AG04450 (cell line): ENCODE data around the gene DYRK2. TPM values are rescaled to one million over a fixed set of nuclear protein-coding genes. Genes with fewer than 3 reads are reported as not detected.

Experiments used
- CTCF ChIA-PET: fragments of 300-600, 350-600 bp; formaldehyde crosslinking; extraction: SDS; loops from one replicate; lab custom pipeline; 2022; ENCODE audit warnings: antibody characterized with exemption, inconsistent platforms; lab: Charles Lee
- POLR2A ChIA-PET: fragments of 350-600 bp; formaldehyde crosslinking; extraction: SDS; loops from one replicate; lab custom pipeline; 2021; ENCODE audit warnings: antibody characterized with exemption, inconsistent platforms; lab: Yijun Ruan, JAX
- DNase-seq: peaks from one replicate; pipeline ENCODE4 v3.0.0-alpha.2; 2011; ENCODE audit warnings: low read depth, low spot score
- H3K27ac ChIP-seq: one replicate; pipeline ENCODE4 v1.5.1; 2012; ENCODE audit warnings: low read depth, low read length, control low read depth
- H3K27me3 ChIP-seq: one replicate; pipeline ENCODE4 v1.6.0; 2012; ENCODE audit warnings: low read length; ENCODE audit not compliant: control insufficient read depth, insufficient read depth
- H3K4me3 ChIP-seq: 2 replicates; pipeline ENCODE4 v1.5.1; 2011; ENCODE audit warnings: mild to moderate bottlenecking, low read depth, low read length, control low read depth
- H3K9me3 ChIP-seq: 2 replicates; pipeline ENCODE4 v1.5.1; 2012; ENCODE audit warnings: low read length; ENCODE audit not compliant: control insufficient read depth, insufficient read depth
- CTCF ChIP-seq: IDR thresholded peaks from 2 replicates; pipeline ENCODE4 v1.5.1; 2011; ENCODE audit warnings: low read depth, low read length, control low read depth, inconsistent platforms
- polyA plus RNA-seq: library from polyadenylated mRNA; depleted of rRNA; stranded (reverse); fragments of >200 nt; gene quantifications from 2 replicates; pipeline ENCODE4 v1.2.3, GENCODE V29; 2011

The DYRK2 gene
- polyA plus RNA-seq, 1 experiment: 15.3 TPM

GRCh38 chr12:67633024-67633610 lies 15.4 kb upstream of the DYRK2 start:
- CTCF ChIA-PET: interaction anchor here (0.6 to 1.9 kb wide), 4 partner anchors 15 to 310 kb away, joined by 3 to 7 read pairs (median 4); partner anchors contain the start of gene DYRK2

GRCh38 chr12:67633708-67634107 lies 14.8 kb upstream of the DYRK2 start:
- ChIA-PET POLR2A (no interaction called here), CTCF (interaction anchor here (0.6 to 1.9 kb wide), 4 partner anchors 14 to 309 kb away, joined by 3 to 7 read pairs (median 4); partner anchors contain the start of gene DYRK2)
- Histone ChIP-seq H3K27me3 (no peaks in the 10 kb centered on the region), H3K27ac (no peak overlapping the region), H3K9me3 (no peaks in the 10 kb centered on the region), H3K4me3 (no peak overlapping the region)
- TF ChIP-seq CTCF: no peak
- DNase-seq: no peak

More at GRCh38 chr12:67633024-67633610, 15.4 kb upstream of the DYRK2 start:
- no peak for TF ChIP-seq CTCF
- no peaks in the 10 kb centered on the region for H3K27me3 ChIP-seq
- no peak overlapping the region for H3K4me3 ChIP-seq
- H3K9me3 ChIP-seq: no peaks in the 10 kb centered on the region
- H3K27ac ChIP-seq: no peak overlapping the region
- DNase-seq: no peak
- POLR2A ChIA-PET: no interaction called here

GRCh38 chr12:67634303-67634761 lies 14.2 kb upstream of the DYRK2 start:
- TF ChIP-seq CTCF: no peak
- no peaks in the 10 kb centered on the region for H3K9me3 ChIP-seq
- no peak overlapping the region for H3K27ac ChIP-seq
- DNase-seq: no peak
- H3K27me3 ChIP-seq: no peaks in the 10 kb centered on the region
- no peak overlapping the region for H3K4me3 ChIP-seq
- CTCF ChIA-PET: interaction anchor here (1.2 to 1.9 kb wide), 2 partner anchors 308 to 406 kb away, joined by 3 to 5 read pairs; no protein-coding TSS in a partner anchor
- POLR2A ChIA-PET: no interaction called here

- Histone ChIP-seq H3K4me3 (no peak overlapping the region), H3K27ac (no peak overlapping the region), H3K9me3 (no peaks in the 10 kb centered on the region), H3K27me3 (peaks cover 4% of the 10 kb centered on the region)
- ChIA-PET CTCF (interaction anchor here (1.1 kb wide), 1 partner anchor 10 kb away, joined by 3 read pairs; the partner anchor contains the start of gene DYRK2), POLR2A (no interaction called here)
- no peak for DNase-seq
- TF ChIP-seq CTCF: no peak
These were observed 10.8 kb upstream of the DYRK2 start for GRCh38 chr12:67637718-67638117.

- POLR2A ChIA-PET: no interaction called here
- no peak for DNase-seq
- peaks cover 4% of the 10 kb centered on the region for H3K27me3 ChIP-seq
These were observed 9.9 kb upstream of the DYRK2 start for GRCh38 chr12:67638694-67639093.

More at GRCh38 chr12:67638694-67639093, 9.9 kb upstream of the DYRK2 start:
- Histone ChIP-seq H3K27ac (no peak overlapping the region), H3K4me3 (no peak overlapping the region), H3K9me3 (no peaks in the 10 kb centered on the region)
- TF ChIP-seq CTCF: no peak
- CTCF ChIA-PET: interaction anchor here (0.8 to 1.0 kb wide), 2 partner anchors 14 to 304 kb away, joined by 4 to 5 read pairs; no protein-coding TSS in a partner anchor
